Neural progenitor cell (in vitro differentiated cells): Measurements from ENCODE around the gene VAT1L. TPM values are rescaled to one million over a fixed set of nuclear protein-coding genes. Genes with fewer than 3 reads are reported as not detected.
"Not testable (repeated sequence)": the region's sequence is repeated elsewhere in the genome, so short reads cannot be mapped to it uniquely, and the experiment has no call there.

Experiments used
- DNase-seq: peaks from one replicate; pipeline ENCODE4 v3.0.0-alpha.2; 2016; ENCODE audit warnings: low spot score
- H2AFZ ChIP-seq: fragments of 200-600 bp; sonication (generic); replicated peaks from 2 replicates; pipeline ENCODE4 v1.6.1; 2016; ENCODE audit warnings: antibody characterized with exemption
- H3F3A ChIP-seq: fragments of 200-600 bp; sonication (generic); 2 replicates; pipeline ENCODE4 v1.6.1; 2016; ENCODE audit warnings: antibody characterized with exemption, low read depth
- H3K27ac ChIP-seq: fragments of 200-600 bp; sonication (generic); 2 replicates; pipeline ENCODE4 v1.5.1; 2016; ENCODE audit warnings: mild to moderate bottlenecking
- H3K27me3 ChIP-seq: fragments of 200-600 bp; sonication (generic); 2 replicates; pipeline ENCODE4 v1.6.1; 2016; ENCODE audit warnings: mild to moderate bottlenecking, moderate library complexity
- H3K36me3 ChIP-seq: fragments of 200-600 bp; sonication (generic); 2 replicates; pipeline ENCODE4 v1.5.1; 2016
- H3K4me1 ChIP-seq: fragments of 200-600 bp; sonication (generic); 2 replicates; pipeline ENCODE4 v1.6.1; 2016; ENCODE audit warnings: mixed run types
- H3K4me2 ChIP-seq: fragments of 200-600 bp; sonication (generic); 2 replicates; pipeline ENCODE4 v1.6.1; 2016
- H3K4me3 ChIP-seq: fragments of 200-600 bp; sonication (generic); 2 replicates; pipeline ENCODE4 v1.5.1; 2016
- H3K79me2 ChIP-seq: fragments of 200-600 bp; sonication (generic); 2 replicates; pipeline ENCODE4 v1.6.1; 2016; ENCODE audit warnings: low read depth
- H3K9ac ChIP-seq: fragments of 200-600 bp; sonication (generic); 2 replicates; pipeline ENCODE4 v1.6.1; 2016
- H3K9me3 ChIP-seq: fragments of 200-600 bp; sonication (generic); 2 replicates; pipeline ENCODE4 v1.5.1; 2016; ENCODE audit warnings: low read depth
- H4K20me1 ChIP-seq: fragments of 200-600 bp; sonication (generic); 2 replicates; pipeline ENCODE4 v1.6.1; 2016; ENCODE audit warnings: low read depth
- H3K27ac Mint-ChIP-seq: 3 replicates; pipeline ENCODE4 v1.8.0; 2021; ENCODE audit warnings: mixed read lengths
- H3K27me3 Mint-ChIP-seq: 2 replicates; pipeline ENCODE4 v1.8.0; 2022; ENCODE audit warnings: low read depth, mild to moderate bottlenecking, inconsistent platforms, moderate library complexity, mixed read lengths; ENCODE audit not compliant: insufficient read depth
- H3K36me3 Mint-ChIP-seq: 3 replicates; pipeline ENCODE4 v1.8.0; 2021; ENCODE audit warnings: mixed read lengths
- H3K4me1 Mint-ChIP-seq: 3 replicates; pipeline ENCODE4 v1.8.0; 2021; ENCODE audit warnings: mixed read lengths
- H3K4me3 Mint-ChIP-seq: 3 replicates; pipeline ENCODE4 v1.8.0; 2021; ENCODE audit warnings: mild to moderate bottlenecking, moderate library complexity, mixed read lengths
- H3K9me3 Mint-ChIP-seq: 3 replicates; pipeline ENCODE4 v1.8.0; 2020; ENCODE audit warnings: mixed read lengths
- CTCF ChIP-seq: fragments of 200-600 bp; sonication (generic); IDR thresholded peaks from 2 replicates; pipeline ENCODE4 v1.5.1; 2017; ENCODE audit warnings: antibody characterized with exemption, mild to moderate bottlenecking
- EZH2 ChIP-seq: fragments of 200-600 bp; sonication (generic); IDR thresholded peaks from 2 replicates; pipeline ENCODE4 v1.6.1; 2017; ENCODE audit warnings: antibody characterized with exemption, mild to moderate bottlenecking, moderate library complexity
- EZH2phosphoT487 ChIP-seq: fragments of 200-600 bp; sonication (generic); IDR thresholded peaks from 2 replicates; pipeline ENCODE4 v1.6.1; 2017; ENCODE audit warnings: antibody characterized with exemption
- total RNA-seq: library from RNA; depleted of rRNA; stranded (reverse); fragments of >200 nt; gene quantifications from 2 replicates; pipeline ENCODE4 v1.2.3, GENCODE V29; 2015; ENCODE audit warnings: low replicate concordance

VAT1L gene
- total RNA-seq, 1 donor from 2014 or later = 43.2 TPM

- Histone ChIP-seq H3K4me3 (no peak overlapping the region), H4K20me1 (no peaks in the 10 kb centered on the region), H2AFZ (no peak overlapping the region), H3K9ac (no peak overlapping the region), H3F3A (no peaks in the 10 kb centered on the region), H3K4me2 (no peak overlapping the region), H3K27ac (no peak overlapping the region), H3K9me3 (no peaks in the 10 kb centered on the region), H3K27me3 (no peaks in the 10 kb centered on the region), H3K4me1 (no peaks in the 10 kb centered on the region), H3K36me3 (no peaks in the 10 kb centered on the region), H3K79me2 (no peaks in the 10 kb centered on the region)
- Mint-ChIP-seq H3K9me3 (peaks cover 16% of the 10 kb centered on the region), H3K4me3 (no peak overlapping the region), H3K36me3 (peaks cover 17% of the 10 kb centered on the region), H3K27me3 (peaks cover 3% of the 10 kb centered on the region), H3K4me1 (peaks cover 48% of the 10 kb centered on the region), H3K27ac (no peak overlapping the region)
- TF ChIP-seq CTCF (no peak), EZH2 (no peak), EZH2phosphoT487 (no peak)
- DNase-seq = no peak
Observed at GRCh38 chr16:77945126-77945525, 156.8 kb downstream of the VAT1L start.

GRCh38 chr16:77946823-77947222 lies 158.5 kb downstream of the VAT1L start:
- Histone ChIP-seq H2AFZ (no peak overlapping the region), H3F3A (no peaks in the 10 kb centered on the region), H3K4me3 (no peak overlapping the region), H4K20me1 (no peaks in the 10 kb centered on the region), H3K4me1 (no peaks in the 10 kb centered on the region), H3K79me2 (no peaks in the 10 kb centered on the region), H3K36me3 (no peaks in the 10 kb centered on the region), H3K9ac (no peak overlapping the region), H3K4me2 (no peak overlapping the region), H3K27ac (no peak overlapping the region), H3K27me3 (no peaks in the 10 kb centered on the region), H3K9me3 (no peaks in the 10 kb centered on the region)
- Mint-ChIP-seq H3K27me3 (peaks cover 6% of the 10 kb centered on the region), H3K36me3 (peaks cover 13% of the 10 kb centered on the region), H3K27ac (peak overlapping the region; percentile 93), H3K4me3 (no peak overlapping the region), H3K4me1 (peaks cover 49% of the 10 kb centered on the region), H3K9me3 (peaks cover 9% of the 10 kb centered on the region)
- no peak for TF ChIP-seq CTCF
- TF ChIP-seq EZH2 = no peak
- no peak for TF ChIP-seq EZH2phosphoT487
- peak; percentile 35 for DNase-seq

- not testable (repeated sequence) for H4K20me1 ChIP-seq, H3K9ac ChIP-seq, H3K36me3 Mint-ChIP-seq, H3K27me3 Mint-ChIP-seq, H3K79me2 ChIP-seq, H3K4me2 ChIP-seq, H2AFZ ChIP-seq, DNase-seq, H3K27ac ChIP-seq, H3K4me3 ChIP-seq, H3K9me3 ChIP-seq, H3K9me3 Mint-ChIP-seq, H3F3A ChIP-seq, H3K4me1 ChIP-seq, H3K27me3 ChIP-seq, H3K36me3 ChIP-seq
- Mint-ChIP-seq H3K27ac (peak overlapping the region; percentile 93), H3K4me3 (peak overlapping the region; percentile 13), H3K4me1 (peaks cover 50% of the 10 kb centered on the region)
Observed at GRCh38 chr16:77947590-77947989, 159.2 kb downstream of the VAT1L start.

GRCh38 chr16:77948835-77949234 lies 160.5 kb downstream of the VAT1L start:
- no peaks in the 10 kb centered on the region for H4K20me1 ChIP-seq
- peaks cover 7% of the 10 kb centered on the region for H3K36me3 Mint-ChIP-seq
- no peaks in the 10 kb centered on the region for H3K79me2 ChIP-seq
- no peak for DNase-seq
- H3K9me3 Mint-ChIP-seq = no peaks in the 10 kb centered on the region
- H3K4me3 Mint-ChIP-seq = no peak overlapping the region
- H3K9me3 ChIP-seq = no peaks in the 10 kb centered on the region
- TF ChIP-seq EZH2phosphoT487 (no peak), CTCF (no peak), EZH2 (no peak)
- H3K27ac Mint-ChIP-seq = no peak overlapping the region
- peaks cover 6% of the 10 kb centered on the region for H3K27me3 Mint-ChIP-seq
- no peaks in the 10 kb centered on the region for H3K27me3 ChIP-seq
- no peak overlapping the region for H3K9ac ChIP-seq
- peaks cover 50% of the 10 kb centered on the region for H3K4me1 Mint-ChIP-seq
- no peak overlapping the region for H2AFZ ChIP-seq
- H3K4me1 ChIP-seq = no peaks in the 10 kb centered on the region
- H3K27ac ChIP-seq = no peak overlapping the region
- no peaks in the 10 kb centered on the region for H3K36me3 ChIP-seq
- no peak overlapping the region for H3K4me3 ChIP-seq
- H3F3A ChIP-seq = no peaks in the 10 kb centered on the region
- H3K4me2 ChIP-seq = no peak overlapping the region
